ENCODE measurements around the gene KCNG4. TPM values are rescaled to one million over a fixed set of nuclear protein-coding genes. Genes with fewer than 3 reads are reported as not detected.

Gene KCNG4
- total RNA-seq, 1 donor from 2014 or later = not detected

DNA sequence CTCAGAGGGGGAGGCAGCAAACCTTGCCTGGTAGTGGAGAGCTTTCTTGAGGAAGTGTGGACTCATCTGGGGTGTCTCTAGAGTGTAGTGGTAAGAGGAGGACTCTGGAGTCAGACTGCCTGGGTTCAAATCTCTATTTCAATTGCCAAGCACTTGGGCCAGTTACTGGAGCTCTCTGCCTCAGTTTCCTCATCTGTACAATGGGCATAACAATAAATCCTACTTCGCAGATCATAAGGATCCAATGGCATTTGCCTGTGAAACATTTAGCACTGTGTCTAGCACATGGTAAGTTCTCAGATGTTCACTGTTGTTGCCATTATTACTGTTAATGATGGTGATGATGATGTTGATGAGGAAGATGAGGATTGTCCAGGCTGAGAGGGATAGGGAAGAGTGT, 31.2 kb upstream of the KCNG4 start:
- Histone ChIP-seq H3K27me3 (no peaks in the 10 kb centered on the region), H3K4me2 (no peak overlapping the region), H4K20me1 (ENCODE audit: low read depth) (no peaks in the 10 kb centered on the region), H3K9ac (no peak overlapping the region), H3K36me3 (no peaks in the 10 kb centered on the region), H2AFZ (replicated peaks) (no peak overlapping the region), H3K4me1 (no peaks in the 10 kb centered on the region), H3K79me2 (ENCODE audit: low read depth) (no peaks in the 10 kb centered on the region), H3K9me3 (ENCODE audit: low read depth) (no peaks in the 10 kb centered on the region), H3K27ac (no peak overlapping the region), H3F3A (ENCODE audit: low read depth) (no peaks in the 10 kb centered on the region), H3K4me3 (no peak overlapping the region)
- Mint-ChIP-seq H3K4me3 (no peak overlapping the region), H3K36me3 (no peaks in the 10 kb centered on the region), H3K27me3 (ENCODE audit: insufficient read depth, low read depth) (peaks cover 5% of the 10 kb centered on the region), H3K4me1 (peaks cover 22% of the 10 kb centered on the region), H3K27ac (no peak overlapping the region), H3K9me3 (no peaks in the 10 kb centered on the region)
- DNase-seq (ENCODE audit: low spot score) = no peak
- TF ChIP-seq EZH2 (IDR thresholded peaks at IDR 0.05) = no peak

- H3K4me3 ChIP-seq = no peak overlapping the region
- H3F3A ChIP-seq (ENCODE audit: low read depth) = no peaks in the 10 kb centered on the region
- H3K9me3 Mint-ChIP-seq = no peaks in the 10 kb centered on the region
- H3K27me3 Mint-ChIP-seq (ENCODE audit: insufficient read depth, low read depth) = peaks cover 5% of the 10 kb centered on the region
- no peaks in the 10 kb centered on the region for H3K36me3 ChIP-seq
- H3K4me3 Mint-ChIP-seq = no peak overlapping the region
- H3K27ac ChIP-seq = no peak overlapping the region
- no peaks in the 10 kb centered on the region for H3K79me2 ChIP-seq (ENCODE audit: low read depth)
- H3K4me1 ChIP-seq = no peaks in the 10 kb centered on the region
- peaks cover 22% of the 10 kb centered on the region for H3K4me1 Mint-ChIP-seq
- TF ChIP-seq, protein P1, sequence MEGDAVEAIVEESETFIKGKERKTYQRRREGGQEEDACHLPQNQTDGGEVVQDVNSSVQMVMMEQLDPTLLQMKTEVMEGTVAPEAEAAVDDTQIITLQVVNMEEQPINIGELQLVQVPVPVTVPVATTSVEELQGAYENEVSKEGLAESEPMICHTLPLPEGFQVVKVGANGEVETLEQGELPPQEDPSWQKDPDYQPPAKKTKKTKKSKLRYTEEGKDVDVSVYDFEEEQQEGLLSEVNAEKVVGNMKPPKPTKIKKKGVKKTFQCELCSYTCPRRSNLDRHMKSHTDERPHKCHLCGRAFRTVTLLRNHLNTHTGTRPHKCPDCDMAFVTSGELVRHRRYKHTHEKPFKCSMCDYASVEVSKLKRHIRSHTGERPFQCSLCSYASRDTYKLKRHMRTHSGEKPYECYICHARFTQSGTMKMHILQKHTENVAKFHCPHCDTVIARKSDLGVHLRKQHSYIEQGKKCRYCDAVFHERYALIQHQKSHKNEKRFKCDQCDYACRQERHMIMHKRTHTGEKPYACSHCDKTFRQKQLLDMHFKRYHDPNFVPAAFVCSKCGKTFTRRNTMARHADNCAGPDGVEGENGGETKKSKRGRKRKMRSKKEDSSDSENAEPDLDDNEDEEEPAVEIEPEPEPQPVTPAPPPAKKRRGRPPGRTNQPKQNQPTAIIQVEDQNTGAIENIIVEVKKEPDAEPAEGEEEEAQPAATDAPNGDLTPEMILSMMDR (IDR thresholded peaks at IDR 0.05) = no peak
- TF ChIP-seq EZH2 (IDR thresholded peaks at IDR 0.05) = no peak
- no peak for TF ChIP-seq EZH2phosphoT487 (IDR thresholded peaks at IDR 0.05)
- no peaks in the 10 kb centered on the region for H3K27me3 ChIP-seq
- no peak overlapping the region for H3K4me2 ChIP-seq
- H3K36me3 Mint-ChIP-seq = no peaks in the 10 kb centered on the region
- DNase-seq (ENCODE audit: low spot score) = no peak
- no peak overlapping the region for H2AFZ ChIP-seq (replicated peaks)
- no peak overlapping the region for H3K9ac ChIP-seq
- peak overlapping the region; percentile 76 for H3K27ac Mint-ChIP-seq
- no peaks in the 10 kb centered on the region for H4K20me1 ChIP-seq (ENCODE audit: low read depth)
- H3K9me3 ChIP-seq (ENCODE audit: low read depth) = no peaks in the 10 kb centered on the region
Observed at GRCh38 chr16:84270531-84270930, 30.7 kb upstream of the KCNG4 start.

GRCh38 chr16:84270071-84270470, 30.3 kb upstream of the KCNG4 start:
- H3K9me3 ChIP-seq (ENCODE audit: low read depth) = no peaks in the 10 kb centered on the region
- Mint-ChIP-seq H3K4me3 (no peak overlapping the region), H3K4me1 (peaks cover 22% of the 10 kb centered on the region), H3K9me3 (no peaks in the 10 kb centered on the region), H3K36me3 (no peaks in the 10 kb centered on the region), H3K27me3 (ENCODE audit: insufficient read depth, low read depth) (peaks cover 5% of the 10 kb centered on the region), H3K27ac (peak overlapping the region; percentile 33)
- no peak for DNase-seq (ENCODE audit: low spot score)
- H3K36me3 ChIP-seq = no peaks in the 10 kb centered on the region
- H3K79me2 ChIP-seq (ENCODE audit: low read depth) = no peaks in the 10 kb centered on the region
- no peak overlapping the region for H3K27ac ChIP-seq
- no peaks in the 10 kb centered on the region for H3K27me3 ChIP-seq
- no peaks in the 10 kb centered on the region for H3F3A ChIP-seq (ENCODE audit: low read depth)
- no peak overlapping the region for H2AFZ ChIP-seq (replicated peaks)
- H3K4me3 ChIP-seq = no peak overlapping the region
- H3K4me2 ChIP-seq = no peak overlapping the region
- no peaks in the 10 kb centered on the region for H3K4me1 ChIP-seq
- no peak for TF ChIP-seq EZH2phosphoT487 (IDR thresholded peaks at IDR 0.05)
- TF ChIP-seq, protein P1 (IDR thresholded peaks at IDR 0.05) = no peak
- TF ChIP-seq EZH2 (IDR thresholded peaks at IDR 0.05) = no peak
- H4K20me1 ChIP-seq (ENCODE audit: low read depth) = no peaks in the 10 kb centered on the region
- no peak overlapping the region for H3K9ac ChIP-seq

- Histone ChIP-seq H2AFZ (replicated peaks) (no peak overlapping the region), H3K36me3 (no peaks in the 10 kb centered on the region), H3K4me3 (no peak overlapping the region), H3K4me2 (no peak overlapping the region), H3K27ac (no peak overlapping the region), H3K79me2 (ENCODE audit: low read depth) (no peaks in the 10 kb centered on the region), H3F3A (ENCODE audit: low read depth) (no peaks in the 10 kb centered on the region), H3K4me1 (no peaks in the 10 kb centered on the region), H4K20me1 (ENCODE audit: low read depth) (no peaks in the 10 kb centered on the region), H3K9me3 (ENCODE audit: low read depth) (no peaks in the 10 kb centered on the region), H3K9ac (no peak overlapping the region), H3K27me3 (no peaks in the 10 kb centered on the region)
- TF ChIP-seq EZH2phosphoT487 (IDR thresholded peaks at IDR 0.05) (no peak), EZH2 (IDR thresholded peaks at IDR 0.05) (no peak)
- TF ChIP-seq, protein P1 (IDR thresholded peaks at IDR 0.05) = no peak
- Mint-ChIP-seq H3K4me3 (no peak overlapping the region), H3K36me3 (no peaks in the 10 kb centered on the region), H3K9me3 (no peaks in the 10 kb centered on the region), H3K27ac (peak overlapping the region; percentile 55), H3K27me3 (ENCODE audit: insufficient read depth, low read depth) (peaks cover 11% of the 10 kb centered on the region), H3K4me1 (peaks cover 24% of the 10 kb centered on the region)
- DNase-seq (ENCODE audit: low spot score) = peak; percentile 12
Observed at GRCh38 chr16:84268291-84269040, 28.7 kb upstream of the KCNG4 start.

Measured in neural progenitor cell (in vitro differentiated cells).